Upper lobe of left lung (tissue), 6 donors: ENCODE measurements around the gene LBP. TPM values are rescaled to one million over a fixed set of nuclear protein-coding genes. Genes with fewer than 3 reads are reported as not detected.

Source experiments
- ATAC-seq, 2 donors: fragments of 200-7000 bp; cut with Tn5 transposase; one replicate each; pipeline ENCODE4 v1.9.1; 2022; ENCODE audit warnings: mild to moderate bottlenecking in 2 of 2, moderate library complexity in 2 of 2; ENCODE audit not compliant: low FRiP score in 2 of 2
- DNase-seq, 2 donors: peaks; one replicate each; pipeline ENCODE4 v3.0.0-alpha.2; 2019 to 2020
- H3K27ac ChIP-seq, 4 donors: fragments of 200-600 bp; sonication (generic); one replicate each; pipeline ENCODE4 v1.5.1; 2016 to 2019
- H3K27me3 ChIP-seq, 4 donors: fragments of 200-600 bp; sonication (generic); one replicate each; pipeline ENCODE4 v1.5.1; 2017 to 2019
- H3K36me3 ChIP-seq, 4 donors: fragments of 200-600 bp; sonication (generic); one replicate each; pipeline ENCODE4 v1.5.1; 2016 to 2019
- H3K4me1 ChIP-seq, 4 donors: fragments of 200-600 bp; sonication (generic); one replicate each; pipeline ENCODE4 v1.5.1; 2018 to 2019
- H3K4me3 ChIP-seq, 4 donors: fragments of 200-600 bp; sonication (generic); one replicate each; pipeline ENCODE4 v1.5.1; 2017 to 2019; ENCODE audit warnings: mild to moderate bottlenecking in 2 of 4, moderate library complexity in 1 of 4
- H3K9me3 ChIP-seq, 4 donors: fragments of 200-600 bp; sonication (generic); one replicate each; pipeline ENCODE4 v1.5.1; 2018 to 2019
- CTCF ChIP-seq, 6 experiments: fragments of 450-650 bp in 4 of 6; fragments of 200-600 bp in 2 of 6; sonication (generic) in 2 of 6; IDR thresholded peaks; one replicate each; pipeline ENCODE4 v1.5.1; 2016 to 2019; ENCODE audit warnings: antibody characterized with exemption in 6 of 6
- EP300 ChIP-seq, 4 donors: sonication (generic); formaldehyde crosslinking; IDR thresholded peaks; one replicate each; pipeline ENCODE4 v1.5.1; 2017; ENCODE audit warnings: antibody characterized with exemption in 4 of 4, control low read depth in 2 of 4
- POLR2A ChIP-seq, 4 donors: fragments of 450-650 bp; IDR thresholded peaks; one replicate each; pipeline ENCODE4 v1.5.1; 2016 to 2017; ENCODE audit warnings: antibody characterized with exemption in 4 of 4, mild to moderate bottlenecking in 2 of 4
- POLR2AphosphoS5 ChIP-seq, 2 donors: sonication (generic); formaldehyde crosslinking; IDR thresholded peaks; one replicate each; pipeline ENCODE4 v1.5.1; 2017; ENCODE audit warnings: antibody characterized with exemption in 2 of 2
- WGBS, 2 donors: methylation state at CpG; one replicate each; pipeline ENCODE4 v1.1.5; 2017 to 2018; 5-methylcytosine and 5-hydroxymethylcytosine counted together
- total RNA-seq, 6 donors: library from RNA; depleted of rRNA in 4 of 6; stranded (reverse); fragments of >200 nt in 4 of 6; gene quantifications; one replicate each; pipeline versions ENCODE4 v1.1.0 to v1.2.1, GENCODE V29; 2016 to 2021
- donor health status: DM: no; HTN: no; CAD: no; lungs with moderate emphysema.
- donor health status: DM: no; HTN: yes; CAD: no; lungs with severe emphysema.

The LBP gene
- total RNA-seq, 6 donors from 2014 or later = 0.14 to 0.44 (median 0.30) TPM; not detected in 3

GRCh38 chr20:38339997-38340396, 6.3 kb upstream of the LBP start:
- ATAC-seq (no peak), DNase-seq (no peak)
- peaks cover 4 to 10% (median 7%) of the 10 kb centered on the region in 4 donors for H3K9me3 ChIP-seq
- no peaks in the 10 kb centered on the region for H3K36me3 ChIP-seq
- H3K4me1 ChIP-seq = no peaks in the 10 kb centered on the region
- no peak overlapping the region for H3K4me3 ChIP-seq
- 67 to 75% methylated on average over 3 of the region's 3 CpGs for whole genome bisulfite sequencing, 2 donors
- no peak overlapping the region for H3K27ac ChIP-seq
- H3K27me3 ChIP-seq = no peaks in the 10 kb centered on the region
- no peak for TF ChIP-seq CTCF (IDR thresholded peaks at IDR 0.05)
- no peak for TF ChIP-seq POLR2A (IDR thresholded peaks at IDR 0.05)
- TF ChIP-seq POLR2AphosphoS5 (IDR thresholded peaks at IDR 0.05) = no peak
- TF ChIP-seq EP300 (IDR thresholded peaks at IDR 0.05) = no peak

- 79 to 83% methylated on average over 6 of the region's 6 CpGs for WGBS, 2 donors
- H3K4me1 ChIP-seq = no peaks in the 10 kb centered on the region
- DNase-seq (no peak), ATAC-seq (no peak)
- H3K4me3 ChIP-seq = no peak overlapping the region
- no peak for TF ChIP-seq POLR2A (IDR thresholded peaks at IDR 0.05)
- no peak for TF ChIP-seq POLR2AphosphoS5 (IDR thresholded peaks at IDR 0.05)
- TF ChIP-seq EP300 (IDR thresholded peaks at IDR 0.05) = no peak
- TF ChIP-seq CTCF (IDR thresholded peaks at IDR 0.05) = no peak
- H3K27ac ChIP-seq = no peak overlapping the region
- H3K9me3 ChIP-seq = peaks cover 4 to 10% (median 7%) of the 10 kb centered on the region in 4 donors
- H3K27me3 ChIP-seq = no peaks in the 10 kb centered on the region
- no peaks in the 10 kb centered on the region for H3K36me3 ChIP-seq
Observed at GRCh38 chr20:38340693-38341092, 5.6 kb upstream of the LBP start.

- TF ChIP-seq POLR2A (IDR thresholded peaks at IDR 0.05) = no peak
- no peak for TF ChIP-seq CTCF (IDR thresholded peaks at IDR 0.05)
- no peak for TF ChIP-seq POLR2AphosphoS5 (IDR thresholded peaks at IDR 0.05)
- no peak for TF ChIP-seq EP300 (IDR thresholded peaks at IDR 0.05)
- no peaks in the 10 kb centered on the region for H3K4me1 ChIP-seq
- no peak overlapping the region for H3K27ac ChIP-seq
- DNase-seq = no peak
- H3K27me3 ChIP-seq = no peaks in the 10 kb centered on the region
- peaks cover 4 to 10% (median 7%) of the 10 kb centered on the region in 4 donors for H3K9me3 ChIP-seq
- H3K4me3 ChIP-seq = no peak overlapping the region
- H3K36me3 ChIP-seq = no peaks in the 10 kb centered on the region
- 51 to 54% methylated on average over 7 of the region's 7 CpGs for WGBS, 2 donors
- ATAC-seq = no peak
Observed at GRCh38 chr20:38342216-38342615, 4.1 kb upstream of the LBP start.

- 54 to 67% methylated on average over 5 of the region's 5 CpGs for WGBS, 2 donors
Observed at GRCh38 chr20:38342713-38343310, 3.5 kb upstream of the LBP start.

More at GRCh38 chr20:38342713-38343310, 3.5 kb upstream of the LBP start:
- Histone ChIP-seq H3K4me1 (no peaks in the 10 kb centered on the region), H3K36me3 (no peaks in the 10 kb centered on the region), H3K27ac (peak overlapping the region in 1 of 4 donors; percentile 35), H3K27me3 (no peaks in the 10 kb centered on the region), H3K4me3 (peak overlapping the region in 2 of 4 donors; percentile 10 to 27), H3K9me3 (peaks cover 3 to 7% (median 5%) of the 10 kb centered on the region in 4 donors)
- TF ChIP-seq EP300 (IDR thresholded peaks at IDR 0.05) (no peak), POLR2A (IDR thresholded peaks at IDR 0.05) (no peak), CTCF (IDR thresholded peaks at IDR 0.05) (no peak), POLR2AphosphoS5 (IDR thresholded peaks at IDR 0.05) (no peak)
- DNase-seq = no peak
- no peak for ATAC-seq
